Mesendoderm (in vitro differentiated cells): Measurements from ENCODE around the gene ARFIP2.

Experiments used
- DNase-seq: peaks from one replicate; pipeline ENCODE4 v3.0.0; 2013
- H2AK5ac ChIP-seq: 2 replicates; pipeline ENCODE4 v1.6.1; 2013; ENCODE audit warnings: low read length, inconsistent platforms
- H2BK120ac ChIP-seq: 2 replicates; pipeline ENCODE4 v1.6.1; 2013; ENCODE audit warnings: low read depth, mild to moderate bottlenecking, low read length, moderate library complexity, mixed read lengths
- H2BK15ac ChIP-seq: replicated peaks from 2 replicates; pipeline ENCODE4 v1.6.1; 2013; ENCODE audit warnings: low read depth, mild to moderate bottlenecking, moderate library complexity
- H2BK5ac ChIP-seq: 2 replicates; pipeline ENCODE4 v1.6.1; 2013; ENCODE audit warnings: low read length, inconsistent platforms
- H3K18ac ChIP-seq: 2 replicates; pipeline ENCODE4 v1.6.1; 2013; ENCODE audit warnings: mild to moderate bottlenecking, low read length, mixed read lengths
- H3K23ac ChIP-seq: one replicate; pipeline ENCODE4 v1.6.1; 2013; ENCODE audit warnings: low read length
- H3K27ac ChIP-seq: 2 replicates; pipeline ENCODE4 v1.5.1; 2013; ENCODE audit warnings: low read depth, mild to moderate bottlenecking, inconsistent platforms, low read length, moderate library complexity
- H3K27me3 ChIP-seq: 2 replicates; pipeline ENCODE4 v1.6.1; 2013; ENCODE audit warnings: low read length, control low read depth, mild to moderate bottlenecking, inconsistent platforms; ENCODE audit not compliant: insufficient read depth, poor library complexity
- H3K36me3 ChIP-seq: 2 replicates; pipeline ENCODE4 v1.6.1; 2013; ENCODE audit warnings: low read length, inconsistent platforms; ENCODE audit not compliant: control insufficient read depth, insufficient read depth
- H3K4ac ChIP-seq: one replicate; pipeline ENCODE4 v1.6.1; 2013; ENCODE audit warnings: low read depth, mild to moderate bottlenecking, low read length, moderate library complexity
- H3K4me1 ChIP-seq: 2 replicates; pipeline ENCODE4 v1.6.1; 2013; ENCODE audit warnings: low read depth, low read length, inconsistent platforms; ENCODE audit not compliant: control insufficient read depth
- H3K4me2 ChIP-seq: 2 replicates; pipeline ENCODE4 v1.6.1; 2013; ENCODE audit warnings: low read length
- H3K4me3 ChIP-seq: 2 replicates; pipeline ENCODE4 v1.5.1; 2013; ENCODE audit warnings: mild to moderate bottlenecking, low read length
- H3K56ac ChIP-seq: one replicate; pipeline ENCODE4 v1.6.1; 2013; ENCODE audit warnings: low read length
- H3K79me1 ChIP-seq: 2 replicates; pipeline ENCODE4 v1.6.1; 2013; ENCODE audit warnings: low read length, inconsistent platforms
- H3K79me2 ChIP-seq: 2 replicates; pipeline ENCODE4 v1.6.1; 2013; ENCODE audit warnings: mild to moderate bottlenecking, low read length; ENCODE audit not compliant: control insufficient read depth, insufficient read depth
- H3K9ac ChIP-seq: 2 replicates; pipeline ENCODE4 v1.6.1; 2013; ENCODE audit warnings: low read length, inconsistent platforms
- H4K5ac ChIP-seq: one replicate; pipeline ENCODE4 v1.6.1; 2013; ENCODE audit warnings: low read length
- H4K8ac ChIP-seq: one replicate; pipeline ENCODE4 v1.6.1; 2013; ENCODE audit warnings: low read depth, mild to moderate bottlenecking, control low read depth, low read length, moderate library complexity
- WGBS: extraction: QIAGEN DNeasy Blood & Tissue Kit; methylation state at CpG from one replicate; pipeline ENCODE4 v1.1.7; 2013; ENCODE audit warnings: low lambda C conversion rate, missing lambda C conversion rate; ENCODE audit not compliant: insufficient coverage; ENCODE audit errors: extremely low coverage; 5-methylcytosine and 5-hydroxymethylcytosine counted together

ARFIP2 gene

DNA sequence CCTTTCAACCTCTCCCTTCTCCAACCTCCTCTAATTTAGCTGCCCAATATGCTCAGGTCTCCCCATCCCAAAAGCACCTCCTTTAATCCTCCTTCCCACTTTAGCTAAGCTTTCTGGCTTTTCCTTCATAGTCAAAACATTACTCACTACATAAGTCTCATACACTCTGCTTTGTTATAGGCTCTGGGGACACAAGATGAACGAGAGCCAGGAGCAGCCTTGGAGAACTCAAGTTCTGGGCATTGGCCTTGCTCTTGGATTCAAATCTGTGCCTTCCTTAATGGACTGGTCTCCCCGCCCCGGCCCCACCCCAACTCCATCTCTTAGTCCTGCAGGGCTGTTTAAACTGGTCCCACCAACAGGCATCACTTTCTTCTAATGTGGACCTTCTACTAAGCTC is 28.9 kb downstream of the ARFIP2 start:
- Histone ChIP-seq H3K27me3 (no peaks in the 10 kb centered on the region), H2BK15ac (no peak overlapping the region), H3K79me1 (no peaks in the 10 kb centered on the region), H3K4ac (no peak overlapping the region), H3K4me3 (no peak overlapping the region), H2AK5ac (no peak overlapping the region), H3K4me1 (no peaks in the 10 kb centered on the region), H3K23ac (no peak overlapping the region), H3K18ac (no peak overlapping the region), H2BK5ac (no peak overlapping the region), H2BK120ac (no peak overlapping the region), H4K5ac (no peak overlapping the region), H3K79me2 (no peaks in the 10 kb centered on the region), H4K8ac (no peak overlapping the region), H3K9ac (no peak overlapping the region), H3K27ac (no peak overlapping the region), H3K4me2 (no peak overlapping the region), H3K56ac (no peak overlapping the region), H3K36me3 (peaks cover 1% of the 10 kb centered on the region)
- no CpG with 5 or more reads among the region's 3 CpGs for WGBS
- no peak for DNase-seq

DNA sequence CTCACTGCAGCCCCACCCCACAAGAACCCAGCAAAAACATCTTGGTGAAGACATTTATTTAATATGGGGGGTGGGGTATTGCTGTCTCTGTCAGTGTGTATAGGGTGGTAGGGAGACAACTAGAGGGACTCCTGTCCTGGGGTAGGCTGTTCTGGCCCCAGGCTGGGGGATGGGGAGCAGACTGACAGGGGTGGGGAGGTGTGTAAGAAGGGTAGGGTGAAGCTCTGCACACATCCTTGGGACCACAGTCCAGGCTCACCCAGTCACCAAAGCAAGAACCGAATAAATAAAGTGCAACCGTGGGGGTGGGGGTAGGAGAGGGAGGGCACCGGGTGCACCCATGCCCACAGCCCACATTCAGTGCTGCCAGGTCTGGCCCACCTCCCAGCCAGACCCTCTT is 32.6 kb downstream of the ARFIP2 start:
- Histone ChIP-seq H3K9ac (no peak overlapping the region), H3K4me1 (no peaks in the 10 kb centered on the region), H3K4me2 (no peak overlapping the region), H3K27ac (no peak overlapping the region), H2AK5ac (no peak overlapping the region), H3K36me3 (peaks cover 1% of the 10 kb centered on the region), H2BK5ac (no peak overlapping the region), H3K4ac (no peak overlapping the region), H3K79me2 (no peaks in the 10 kb centered on the region), H2BK15ac (no peak overlapping the region), H4K5ac (no peak overlapping the region), H3K79me1 (no peaks in the 10 kb centered on the region), H4K8ac (no peak overlapping the region), H3K27me3 (no peaks in the 10 kb centered on the region), H2BK120ac (no peak overlapping the region), H3K4me3 (no peak overlapping the region), H3K56ac (no peak overlapping the region), H3K18ac (no peak overlapping the region), H3K23ac (no peak overlapping the region)
- no peak for DNase-seq
- WGBS, result no CpG with 5 or more reads among the region's 3 CpGs

DNA sequence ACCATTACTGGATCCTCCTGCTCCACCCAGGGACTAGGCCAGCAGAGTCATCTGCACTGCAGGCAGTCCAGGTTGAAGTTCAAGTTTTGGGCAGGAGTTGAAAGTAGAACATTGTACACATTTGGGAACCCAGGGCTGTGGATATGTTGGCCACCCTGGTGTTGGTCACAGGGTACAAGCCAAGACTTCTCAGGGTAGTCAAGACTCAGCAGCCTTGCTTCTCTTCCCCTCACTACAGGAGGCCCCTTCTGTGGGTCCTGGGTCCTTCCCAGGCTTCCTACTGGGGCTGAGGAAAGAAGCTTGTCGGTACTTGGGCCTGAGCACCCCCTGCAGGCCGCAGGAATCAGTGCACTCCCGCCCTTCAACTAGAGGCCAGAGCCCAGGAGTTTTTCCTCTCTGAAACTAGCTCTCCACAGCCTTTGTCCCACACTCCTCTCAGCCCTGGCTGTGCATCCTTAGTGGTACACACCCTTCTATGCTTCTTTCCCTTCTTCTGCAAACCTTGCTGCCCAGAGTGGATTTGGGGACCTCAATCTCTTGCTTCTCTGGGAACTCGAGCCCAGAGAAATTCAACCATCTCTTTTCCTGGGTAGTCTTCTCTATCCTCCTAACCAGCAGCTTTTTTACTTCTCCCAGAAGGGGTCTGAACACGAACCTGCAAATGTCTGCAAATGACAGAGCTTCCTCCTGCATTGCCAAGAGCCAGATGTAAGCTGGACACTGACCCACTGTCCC is 37.7 kb downstream of the ARFIP2 start:
- Histone ChIP-seq H3K9ac (no peak overlapping the region), H3K4me1 (peaks cover 5% of the 10 kb centered on the region), H4K5ac (no peak overlapping the region), H3K79me2 (no peaks in the 10 kb centered on the region), H2BK15ac (no peak overlapping the region), H3K27me3 (no peaks in the 10 kb centered on the region), H3K27ac (no peak overlapping the region), H3K79me1 (no peaks in the 10 kb centered on the region), H3K4me3 (no peak overlapping the region), H3K23ac (no peak overlapping the region), H2BK5ac (no peak overlapping the region), H2AK5ac (no peak overlapping the region), H3K56ac (no peak overlapping the region), H3K18ac (no peak overlapping the region), H3K4me2 (no peak overlapping the region), H3K4ac (no peak overlapping the region), H3K36me3 (no peaks in the 10 kb centered on the region), H4K8ac (no peak overlapping the region), H2BK120ac (no peak overlapping the region)
- WGBS, result no CpG with 5 or more reads among the region's 5 CpGs
- peak; percentile 69 for DNase-seq

DNA sequence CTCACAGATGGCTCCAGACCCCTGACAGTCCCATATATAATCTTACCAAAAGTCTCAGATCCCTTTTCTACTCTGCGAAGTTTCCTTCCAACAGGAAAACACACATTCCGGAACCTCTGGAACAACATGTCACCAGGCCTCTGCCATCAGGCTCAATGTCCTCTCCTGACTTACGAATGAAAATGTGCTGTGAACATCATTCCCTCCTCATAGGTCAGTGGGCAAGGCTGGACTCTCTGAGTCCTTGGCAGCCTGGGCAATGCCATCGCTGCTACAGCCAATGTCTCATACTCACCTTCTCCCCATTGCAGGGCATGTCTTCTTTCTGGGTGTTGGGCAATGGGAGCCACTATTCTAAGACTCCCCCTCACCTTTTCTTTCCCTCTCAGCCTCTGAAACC is 38.7 kb downstream of the ARFIP2 start:
- Histone ChIP-seq H3K27ac (no peak overlapping the region), H3K36me3 (no peaks in the 10 kb centered on the region), H3K9ac (no peak overlapping the region), H3K56ac (no peak overlapping the region), H3K79me1 (no peaks in the 10 kb centered on the region), H2BK5ac (no peak overlapping the region), H2AK5ac (no peak overlapping the region), H4K8ac (no peak overlapping the region), H2BK120ac (no peak overlapping the region), H3K4ac (no peak overlapping the region), H3K23ac (no peak overlapping the region), H3K79me2 (no peaks in the 10 kb centered on the region), H3K4me2 (no peak overlapping the region), H3K18ac (no peak overlapping the region), H3K4me1 (peaks cover 5% of the 10 kb centered on the region), H4K5ac (no peak overlapping the region), H3K4me3 (no peak overlapping the region), H2BK15ac (no peak overlapping the region), H3K27me3 (no peaks in the 10 kb centered on the region)
- no CpG with 5 or more reads among the region's 4 CpGs for WGBS
- no peak for DNase-seq

DNA sequence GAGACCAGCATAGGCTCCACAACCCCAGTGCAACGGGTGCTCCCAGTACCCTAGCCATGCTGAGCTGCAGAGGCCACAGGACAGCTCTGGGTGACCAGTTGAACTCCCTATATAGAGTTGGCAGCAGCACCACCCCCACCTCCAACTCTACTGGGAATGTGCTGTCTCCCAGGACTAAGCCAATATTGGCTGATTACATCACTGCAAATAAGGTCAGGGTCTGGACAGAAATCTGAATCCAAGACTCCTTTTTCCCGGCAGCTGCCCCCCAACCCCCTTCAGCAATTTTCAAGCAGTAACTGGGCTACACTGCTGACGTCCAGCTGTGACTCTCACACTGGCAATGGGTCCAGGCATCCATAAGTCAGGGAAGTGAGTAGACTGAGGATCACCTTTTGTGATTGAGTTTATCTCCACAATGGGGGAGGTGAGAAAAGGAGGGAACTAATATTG is 40.2 kb downstream of the ARFIP2 start, which contains the start of gene HPX:
Gene HPX, minus strand, starts transcription at position 82 of the 453 bp plus-strand sequence. Its CDS starts 24 bp downstream, at position 58.
- peaks cover 5% of the 10 kb centered on the region for H3K4me1 ChIP-seq
- no peak within 1 kb of the TSS for H3K9ac ChIP-seq
- H3K4me2 ChIP-seq, result no peak within 1 kb of the TSS
- no peak within 1 kb of the TSS for H4K8ac ChIP-seq
- H2AK5ac ChIP-seq, result no peak within 1 kb of the TSS
- H3K27me3 ChIP-seq, result no peaks in the 10 kb centered on the region
- no CpG with 5 or more reads among the region's 3 CpGs for WGBS
- no peak within 1 kb of the TSS for H2BK5ac ChIP-seq
- no peak for DNase-seq
- H2BK15ac ChIP-seq, result no peak within 1 kb of the TSS
- no peak within 1 kb of the TSS for H3K4ac ChIP-seq
- H3K4me3 ChIP-seq, result no peak within 1 kb of the TSS
- no peaks in the 10 kb centered on the region for H3K36me3 ChIP-seq
- no peaks in the 10 kb centered on the region for H3K79me2 ChIP-seq
- no peak within 1 kb of the TSS for H3K27ac ChIP-seq
- no peak within 1 kb of the TSS for H3K56ac ChIP-seq
- no peaks in the 10 kb centered on the region for H3K79me1 ChIP-seq
- no peak within 1 kb of the TSS for H3K23ac ChIP-seq
- no peak within 1 kb of the TSS for H3K18ac ChIP-seq
- H4K5ac ChIP-seq, result no peak within 1 kb of the TSS
- no peak within 1 kb of the TSS for H2BK120ac ChIP-seq
